Measurements from ENCODE around the gene MROH8. TPM values are rescaled to one million over a fixed set of nuclear protein-coding genes. Genes with fewer than 3 reads are reported as not detected.
"Not testable (repeated sequence)": the region's sequence is repeated elsewhere in the genome, so short reads cannot be mapped to it uniquely, and the experiment has no call there.

The MROH8 gene
- total RNA-seq, 1 donor from 2014 or later, result under 0.01 TPM

- H3K27me3 ChIP-seq (ENCODE audit: control insufficient read depth, insufficient read depth, low read length), result no peaks in the 10 kb centered on the region
- FAIRE-seq (no peak), DNase-seq (ENCODE audit: low read depth) (no peak)
- no peaks in the 10 kb centered on the region for H3K36me3 ChIP-seq (ENCODE audit: control insufficient read depth, insufficient read depth, low read length)
- TF ChIP-seq CTCF (IDR thresholded peaks at IDR 0.05; ENCODE audit: insufficient read depth, low read length, severe bottlenecking), result no peak
- H3K4me3 ChIP-seq (ENCODE audit: low read depth, low read length), result no peak overlapping the region
Measured at GRCh38 chr20:37137547-37137946, 41.8 kb downstream of the MROH8 start.

- H3K36me3 ChIP-seq (ENCODE audit: control insufficient read depth, insufficient read depth, low read length), result no peaks in the 10 kb centered on the region
- DNase-seq (ENCODE audit: low read depth), result no peak
- no peak for TF ChIP-seq CTCF (IDR thresholded peaks at IDR 0.05; ENCODE audit: insufficient read depth, low read length, severe bottlenecking)
- peaks cover 2% of the 10 kb centered on the region for H3K27me3 ChIP-seq (ENCODE audit: control insufficient read depth, insufficient read depth, low read length)
- H3K4me3 ChIP-seq (ENCODE audit: low read depth, low read length), result no peak overlapping the region
- no peak for FAIRE-seq
Measured at GRCh38 chr20:37133952-37134351, 45.4 kb downstream of the MROH8 start.

- H3K27me3 ChIP-seq (ENCODE audit: control insufficient read depth, insufficient read depth, low read length), result peaks cover 2% of the 10 kb centered on the region
- TF ChIP-seq CTCF (IDR thresholded peaks at IDR 0.05; ENCODE audit: insufficient read depth, low read length, severe bottlenecking), result no peak
- DNase-seq (ENCODE audit: low read depth) (no peak), FAIRE-seq (no peak)
- no peaks in the 10 kb centered on the region for H3K36me3 ChIP-seq (ENCODE audit: control insufficient read depth, insufficient read depth, low read length)
- H3K4me3 ChIP-seq (ENCODE audit: low read depth, low read length), result no peak overlapping the region
Measured at GRCh38 chr20:37131486-37131885, 47.9 kb downstream of the MROH8 start.

GRCh38 chr20:37128803-37129202 lies 50.5 kb downstream of the MROH8 start:
- no peak for TF ChIP-seq CTCF (IDR thresholded peaks at IDR 0.05; ENCODE audit: insufficient read depth, low read length, severe bottlenecking)
- DNase-seq (ENCODE audit: low read depth) (no peak), FAIRE-seq (no peak)
- H3K36me3 ChIP-seq (ENCODE audit: control insufficient read depth, insufficient read depth, low read length), result no peaks in the 10 kb centered on the region
- peaks cover 2% of the 10 kb centered on the region for H3K27me3 ChIP-seq (ENCODE audit: control insufficient read depth, insufficient read depth, low read length)
- no peak overlapping the region for H3K4me3 ChIP-seq (ENCODE audit: low read depth, low read length)

- FAIRE-seq, result not testable (repeated sequence)
Measured at GRCh38 chr20:37126290-37126689, 53.1 kb downstream of the MROH8 start.

GRCh38 chr20:37123441-37123840 lies 55.9 kb downstream of the MROH8 start:
- H3K27me3 ChIP-seq (ENCODE audit: control insufficient read depth, insufficient read depth, low read length), result no peaks in the 10 kb centered on the region
- DNase-seq (ENCODE audit: low read depth), result no peak
- no peak for FAIRE-seq
- H3K4me3 ChIP-seq (ENCODE audit: low read depth, low read length), result no peak overlapping the region
- H3K36me3 ChIP-seq (ENCODE audit: control insufficient read depth, insufficient read depth, low read length), result no peaks in the 10 kb centered on the region
- no peak for TF ChIP-seq CTCF (IDR thresholded peaks at IDR 0.05; ENCODE audit: insufficient read depth, low read length, severe bottlenecking)

More at GRCh38 chr20:37126290-37126689, 53.1 kb downstream of the MROH8 start:
- not testable (repeated sequence) for DNase-seq (ENCODE audit: low read depth); H3K4me3 ChIP-seq (ENCODE audit: low read depth, low read length); H3K27me3 ChIP-seq (ENCODE audit: control insufficient read depth, insufficient read depth, low read length); H3K36me3 ChIP-seq (ENCODE audit: control insufficient read depth, insufficient read depth, low read length)
